SJSA1 (cell line): Measurements from ENCODE around the gene UBFD1. TPM values are rescaled to one million over a fixed set of nuclear protein-coding genes. Genes with fewer than 3 reads are reported as not detected.
"Not testable (repeated sequence)": the region's sequence is repeated elsewhere in the genome, so short reads cannot be mapped to it uniquely, and the experiment has no call there.

Source experiments
- DNase-seq, 2 experiments: peaks; one replicate each; pipeline ENCODE4 v3.0.0-alpha.2; 2015 to 2020; ENCODE audit warnings: low spot score in 2 of 2, low read depth in 1 of 2
- H3K27ac ChIP-seq: fragments of 250-450 bp; sonication (Bioruptor Pico); 2 replicates; pipeline ENCODE4 v1.5.1; 2020; ENCODE audit warnings: mild to moderate bottlenecking, moderate library complexity
- H3K27me3 ChIP-seq: fragments of 250-450 bp; sonication (Bioruptor Pico); replicated peaks from 2 replicates; pipeline ENCODE4 v1.5.1; 2020; ENCODE audit warnings: mild to moderate bottlenecking, moderate library complexity
- H3K36me3 ChIP-seq: fragments of 250-450 bp; sonication (Bioruptor Pico); 2 replicates; pipeline ENCODE4 v1.5.1; 2020; ENCODE audit warnings: mild to moderate bottlenecking
- H3K4me1 ChIP-seq: fragments of 250-450 bp; sonication (Bioruptor Pico); replicated peaks from 2 replicates; pipeline ENCODE4 v1.6.1; 2021; ENCODE audit warnings: mild to moderate bottlenecking
- H3K4me3 ChIP-seq: fragments of 250-450 bp; sonication (Bioruptor Pico); 2 replicates; pipeline ENCODE4 v1.5.1; 2020; ENCODE audit warnings: mild to moderate bottlenecking
- H3K9me3 ChIP-seq: fragments of 250-450 bp; sonication (Bioruptor Pico); replicated peaks from 2 replicates; pipeline ENCODE4 v1.5.1; 2020; ENCODE audit warnings: mild to moderate bottlenecking
- total RNA-seq: library from RNA; depleted of rRNA; stranded (reverse); fragments of >200 nt; shearing (Covaris generic); gene quantifications from 2 replicates; pipeline ENCODE4 v1.2.3, GENCODE V29; 2014

Gene UBFD1
- total RNA-seq, 1 experiment from 2014 or later: 88.0 TPM

GRCh38 chr16:23584186-23585076 is 26.9 kb downstream of the UBFD1 start:
- Histone ChIP-seq H3K27ac (no peak overlapping the region), H3K9me3 (no peaks in the 10 kb centered on the region), H3K4me1 (peaks cover 11% of the 10 kb centered on the region), H3K27me3 (no peaks in the 10 kb centered on the region), H3K36me3 (peaks cover 61% of the 10 kb centered on the region), H3K4me3 (no peak overlapping the region)
- no peak for DNase-seq

GRCh38 chr16:23587726-23588125 is 30.2 kb downstream of the UBFD1 start:
- peaks cover 11% of the 10 kb centered on the region for H3K4me1 ChIP-seq
- H3K27me3 ChIP-seq: no peaks in the 10 kb centered on the region
- peak; percentile 24 to 73 for DNase-seq
- no peak overlapping the region for H3K4me3 ChIP-seq
- H3K9me3 ChIP-seq: no peaks in the 10 kb centered on the region
- H3K36me3 ChIP-seq: peaks cover 80% of the 10 kb centered on the region
- H3K27ac ChIP-seq: peak overlapping the region; percentile 46; the same call in 1 of the 2 replicates

- no peak for DNase-seq
- Histone ChIP-seq H3K4me1 (peaks cover 18% of the 10 kb centered on the region), H3K27ac (no peak overlapping the region), H3K4me3 (no peak overlapping the region), H3K27me3 (no peaks in the 10 kb centered on the region), H3K36me3 (peaks cover 88% of the 10 kb centered on the region), H3K9me3 (no peaks in the 10 kb centered on the region)
Observed at GRCh38 chr16:23590181-23590580, 32.7 kb downstream of the UBFD1 start.

- Histone ChIP-seq H3K4me1 (peaks cover 8% of the 10 kb centered on the region; the same call in 1 of the 2 replicates), H3K4me3 (no peak overlapping the region; the same call in 1 of the 2 replicates), H3K9me3 (no peaks in the 10 kb centered on the region), H3K27ac (no peak overlapping the region), H3K36me3 (peaks cover 55% of the 10 kb centered on the region), H3K27me3 (no peaks in the 10 kb centered on the region)
- no peak for DNase-seq
Observed at GRCh38 chr16:23594186-23594585, 36.7 kb downstream of the UBFD1 start.

- H3K27ac ChIP-seq: peak overlapping the region; percentile 54
Observed at GRCh38 chr16:23595246-23595950, 37.9 kb downstream of the UBFD1 start.

GRCh38 chr16:23595951-23596720 is 38.6 kb downstream of the UBFD1 start, which contains the start of gene NDUFAB1:
TSS of gene NDUFAB1 (minus strand) at chr16:23596316. CDS start at chr16:23596290, 26 bp downstream.
- Histone ChIP-seq H3K27ac (peak within 1 kb of the TSS; percentile 54), H3K4me1 (peaks cover 8% of the 10 kb centered on the region; the same call in 1 of the 2 replicates), H3K4me3 (peak within 1 kb of the TSS; percentile 80), H3K36me3 (peaks cover 41% of the 10 kb centered on the region), H3K9me3 (no peaks in the 10 kb centered on the region), H3K27me3 (no peaks in the 10 kb centered on the region)
- DNase-seq: peak; percentile 82 to 87

More at GRCh38 chr16:23595246-23595950, 37.9 kb downstream of the UBFD1 start:
- no peaks in the 10 kb centered on the region for H3K27me3 ChIP-seq
- H3K36me3 ChIP-seq: peaks cover 45% of the 10 kb centered on the region
- peak in 1 of 2 experiments; percentile 30 for DNase-seq
- peaks cover 8% of the 10 kb centered on the region; the same call in 1 of the 2 replicates for H3K4me1 ChIP-seq
- H3K4me3 ChIP-seq: peak overlapping the region; percentile 80
- H3K9me3 ChIP-seq: no peaks in the 10 kb centered on the region

GRCh38 chr16:23597003-23597756 is 39.7 kb downstream of the UBFD1 start:
- Histone ChIP-seq H3K27ac (no peak overlapping the region), H3K36me3 (peaks cover 32% of the 10 kb centered on the region), H3K27me3 (no peaks in the 10 kb centered on the region), H3K9me3 (no peaks in the 10 kb centered on the region), H3K4me1 (peaks cover 8% of the 10 kb centered on the region; the same call in 1 of the 2 replicates), H3K4me3 (no peak overlapping the region)
- peak; percentile 14 to 48 for DNase-seq

GRCh38 chr16:23607726-23608125 is 50.2 kb downstream of the UBFD1 start:
- no peak for DNase-seq
- Histone ChIP-seq H3K27me3 (no peaks in the 10 kb centered on the region), H3K9me3 (no peaks in the 10 kb centered on the region), H3K27ac (peak overlapping the region; percentile 46), H3K4me3 (no peak overlapping the region), H3K4me1 (peaks cover 11% of the 10 kb centered on the region), H3K36me3 (peaks cover 27% of the 10 kb centered on the region)

- H3K9me3 ChIP-seq: no peaks in the 10 kb centered on the region
- peak; percentile 38 to 48 for DNase-seq
- H3K4me3 ChIP-seq: no peak overlapping the region
- H3K27me3 ChIP-seq: no peaks in the 10 kb centered on the region
- H3K27ac ChIP-seq: peak overlapping the region; percentile 46
- peaks cover 11% of the 10 kb centered on the region for H3K4me1 ChIP-seq
- peaks cover 30% of the 10 kb centered on the region for H3K36me3 ChIP-seq
Observed at GRCh38 chr16:23608194-23608593, 50.7 kb downstream of the UBFD1 start.

- Histone ChIP-seq H3K36me3 (peaks cover 36% of the 10 kb centered on the region), H3K4me1 (peaks cover 11% of the 10 kb centered on the region), H3K4me3 (no peak overlapping the region), H3K27me3 (no peaks in the 10 kb centered on the region), H3K27ac (no peak overlapping the region), H3K9me3 (no peaks in the 10 kb centered on the region)
- no peak for DNase-seq
Observed at GRCh38 chr16:23609929-23610328, 52.4 kb downstream of the UBFD1 start.

- H3K9me3 ChIP-seq, H3K27me3 ChIP-seq, DNase-seq, H3K4me3 ChIP-seq, H3K27ac ChIP-seq: not testable (repeated sequence)
- H3K36me3 ChIP-seq: peaks cover 33% of the 10 kb centered on the region
- H3K4me1 ChIP-seq: peaks cover 11% of the 10 kb centered on the region
Observed at GRCh38 chr16:23610905-23611304, 53.4 kb downstream of the UBFD1 start.

GRCh38 chr16:23611936-23612335 is 54.4 kb downstream of the UBFD1 start:
- Histone ChIP-seq H3K4me3 (no peak overlapping the region), H3K27me3 (no peaks in the 10 kb centered on the region), H3K36me3 (peaks cover 34% of the 10 kb centered on the region), H3K4me1 (peaks cover 11% of the 10 kb centered on the region), H3K27ac (no peak overlapping the region), H3K9me3 (no peaks in the 10 kb centered on the region)
- DNase-seq: no peak

GRCh38 chr16:23615805-23616204 is 58.3 kb downstream of the UBFD1 start:
- Histone ChIP-seq H3K4me3 (no peak overlapping the region), H3K27me3 (no peaks in the 10 kb centered on the region), H3K4me1 (no peaks in the 10 kb centered on the region), H3K27ac (no peak overlapping the region), H3K9me3 (no peaks in the 10 kb centered on the region), H3K36me3 (peaks cover 44% of the 10 kb centered on the region)
- no peak for DNase-seq
